ENCODE results near the gene OTX1. TPM values are rescaled to one million over a fixed set of nuclear protein-coding genes. Genes with fewer than 3 reads are reported as not detected.
A peak's percentile ranks its signal among the peaks of the same experiment; 100 is the strongest.
"Not testable (repeated sequence)": the region's sequence is repeated elsewhere in the genome, so short reads cannot be mapped to it uniquely, and the experiment has no call there.

OTX1 gene
- total and polyA plus RNA-seq, 9 of the 15 experiments (the other 6 are each of a cell fraction or from before 2014, with no cell fraction given) = 0.18 to 7.1 (median 0.58) TPM

DNA sequence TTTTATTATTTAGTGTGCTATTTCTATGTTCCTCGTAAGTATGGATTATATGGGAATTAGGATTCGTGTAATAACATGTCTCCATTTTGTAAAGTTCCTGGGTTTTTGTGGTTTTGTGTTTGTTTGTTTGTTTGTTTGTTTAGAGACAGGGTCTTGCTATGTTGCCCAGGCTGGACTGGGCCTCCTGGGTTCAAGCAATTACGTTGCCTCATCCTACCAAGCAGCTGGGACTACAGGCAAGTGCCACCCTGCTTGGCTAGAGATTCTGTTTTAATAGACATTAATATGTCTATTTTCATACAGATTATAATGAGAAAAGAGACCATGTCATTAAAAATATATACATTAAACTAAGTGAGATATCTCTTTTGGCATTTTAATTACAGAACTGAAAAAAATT, 35.2 kb upstream of the OTX1 start:
- H3K4me2 ChIP-seq (ENCODE audit: insufficient read depth, low read length) = no peak overlapping the region
- no TSS peak for BruUV-seq (replicated peaks)
- H3K27me3 ChIP-seq (ENCODE audit: control insufficient read depth in 2 of 2, insufficient read depth in 2 of 2, low read length in 2 of 2) = no peaks in the 10 kb centered on the region
- ATAC-seq (no peak), DNase-seq (ENCODE audit: extremely low read depth in 1 of 4, low spot score in 3 of 4) (no peak), FAIRE-seq (peak; percentile 6)
- POLR2A ChIA-PET = no interaction called here
- no peaks in the 10 kb centered on the region for H3K9me3 ChIP-seq (replicated peaks; ENCODE audit: control insufficient read depth, insufficient read depth, low read depth, low read length)
- intact Hi-C loops (cut with micrococcal nuclease) (no loop called here), in situ Hi-C loops (cut with MboI) (no loop called here)
- H3K4me1 ChIP-seq (replicated peaks in 1 of 2; ENCODE audit: control insufficient read depth in 2 of 2, insufficient read depth in 2 of 2, low read length in 2 of 2) = no peaks in the 10 kb centered on the region
- 80% methylated on average over 3 of the region's 3 CpGs for WGBS (ENCODE audit: insufficient coverage, low coverage, missing lambda C conversion rate)
- TF ChIP-seq ZNF121 (CRISPR knock-in tag; conservative IDR thresholded peaks at IDR 0.05) = 0 out of 2 replicates have a peak, but pooled peaks have one; percentile 5
- TF ChIP-seq ZNF212 (CRISPR knock-in tag; IDR thresholded peaks at IDR 0.05) = no peak
- no peak overlapping the region for H3K9ac ChIP-seq (ENCODE audit: insufficient read depth in 1 of 2, low read depth in 2 of 2, low read length in 2 of 2)
- no peak overlapping the region for H2AFZ ChIP-seq (ENCODE audit: low read depth, low read length)
- H4K20me1 ChIP-seq (replicated peaks; ENCODE audit: control insufficient read depth, insufficient read depth, low read length) = no peaks in the 10 kb centered on the region
- no peak overlapping the region for H3K27ac ChIP-seq (ENCODE audit: extremely low read depth, low read depth, low read length)
- no peaks in the 10 kb centered on the region for H3K9me1 ChIP-seq (ENCODE audit: control insufficient read depth, insufficient read depth, low read length)
- CTCF ChIA-PET (ENCODE audit: low intra/inter-chr PET ratio) = no interaction called here
- no peaks in the 10 kb centered on the region for H3K36me3 ChIP-seq (ENCODE audit: control insufficient read depth, insufficient read depth, low read length)
- no peaks in the 10 kb centered on the region for H3K79me2 ChIP-seq (ENCODE audit: control insufficient read depth, insufficient read depth, low read length)
- H3K4me3 ChIP-seq = no peak overlapping the region

DNA sequence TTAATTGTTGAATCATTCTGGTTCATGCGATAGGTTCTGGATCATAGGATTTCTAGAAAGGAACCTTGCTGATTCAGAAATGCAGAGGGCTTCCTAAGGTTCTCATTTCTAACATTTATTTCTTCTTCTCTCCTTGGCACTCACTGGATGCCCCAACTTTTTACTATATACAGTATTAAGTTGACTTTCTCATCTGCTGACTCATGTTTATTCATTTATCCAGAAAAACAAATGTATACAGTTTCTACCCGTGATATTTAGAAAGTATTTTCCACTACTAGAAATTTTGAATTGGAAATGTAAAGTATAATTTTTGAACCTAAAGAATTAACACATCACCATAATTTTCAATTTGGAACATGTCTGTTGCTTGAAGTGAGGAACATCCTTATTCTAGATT, 32.2 kb upstream of the OTX1 start:
- TF ChIP-seq MAFG (tag; conservative IDR thresholded peaks at IDR 0.05) (0 out of 2 replicates have a peak, but pooled peaks have one; percentile 10), ZNF316 (IDR thresholded peaks at IDR 0.05) (peak; percentile 65), C11orf30 (IDR thresholded peaks at IDR 0.05; ENCODE audit: low read depth) (peak; percentile 41; the same call in 1 of the 2 replicates)
- TF ChIP-seq, protein P1, sequence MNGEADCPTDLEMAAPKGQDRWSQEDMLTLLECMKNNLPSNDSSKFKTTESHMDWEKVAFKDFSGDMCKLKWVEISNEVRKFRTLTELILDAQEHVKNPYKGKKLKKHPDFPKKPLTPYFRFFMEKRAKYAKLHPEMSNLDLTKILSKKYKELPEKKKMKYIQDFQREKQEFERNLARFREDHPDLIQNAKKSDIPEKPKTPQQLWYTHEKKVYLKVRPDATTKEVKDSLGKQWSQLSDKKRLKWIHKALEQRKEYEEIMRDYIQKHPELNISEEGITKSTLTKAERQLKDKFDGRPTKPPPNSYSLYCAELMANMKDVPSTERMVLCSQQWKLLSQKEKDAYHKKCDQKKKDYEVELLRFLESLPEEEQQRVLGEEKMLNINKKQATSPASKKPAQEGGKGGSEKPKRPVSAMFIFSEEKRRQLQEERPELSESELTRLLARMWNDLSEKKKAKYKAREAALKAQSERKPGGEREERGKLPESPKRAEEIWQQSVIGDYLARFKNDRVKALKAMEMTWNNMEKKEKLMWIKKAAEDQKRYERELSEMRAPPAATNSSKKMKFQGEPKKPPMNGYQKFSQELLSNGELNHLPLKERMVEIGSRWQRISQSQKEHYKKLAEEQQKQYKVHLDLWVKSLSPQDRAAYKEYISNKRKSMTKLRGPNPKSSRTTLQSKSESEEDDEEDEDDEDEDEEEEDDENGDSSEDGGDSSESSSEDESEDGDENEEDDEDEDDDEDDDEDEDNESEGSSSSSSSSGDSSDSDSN (IDR thresholded peaks at IDR 0.05; ENCODE audit: borderline replicate concordance in 1 of 2, low read depth in 2 of 2, low read length in 2 of 2) = no peak
- ATAC-seq (no peak), DNase-seq (ENCODE audit: extremely low read depth in 1 of 4, low spot score in 3 of 4) (no peak), FAIRE-seq (no peak)
- no peaks in the 10 kb centered on the region for H3K9me1 ChIP-seq (ENCODE audit: control insufficient read depth, insufficient read depth, low read length)
- 90% methylated on average over 2 of the region's 2 CpGs for WGBS (ENCODE audit: insufficient coverage, low coverage, missing lambda C conversion rate)
- H3K27me3 ChIP-seq (ENCODE audit: control insufficient read depth in 2 of 2, insufficient read depth in 2 of 2, low read length in 2 of 2) = no peaks in the 10 kb centered on the region
- no peak overlapping the region for H3K9ac ChIP-seq (ENCODE audit: insufficient read depth in 1 of 2, low read depth in 2 of 2, low read length in 2 of 2)
- ChIA-PET CTCF (ENCODE audit: low intra/inter-chr PET ratio) (no interaction called here), POLR2A (no interaction called here)
- H3K9me3 ChIP-seq (replicated peaks; ENCODE audit: control insufficient read depth, insufficient read depth, low read depth, low read length) = no peaks in the 10 kb centered on the region
- BruUV-seq (replicated peaks) = no TSS peak
- no peak overlapping the region for H3K4me2 ChIP-seq (ENCODE audit: insufficient read depth, low read length)
- no peak overlapping the region for H2AFZ ChIP-seq (ENCODE audit: low read depth, low read length)
- H3K4me1 ChIP-seq (replicated peaks in 1 of 2; ENCODE audit: control insufficient read depth in 2 of 2, insufficient read depth in 2 of 2, low read length in 2 of 2) = no peaks in the 10 kb centered on the region
- intact Hi-C loops (cut with micrococcal nuclease) (no loop called here), in situ Hi-C loops (cut with MboI) (no loop called here)
- no peaks in the 10 kb centered on the region for H4K20me1 ChIP-seq (replicated peaks; ENCODE audit: control insufficient read depth, insufficient read depth, low read length)
- no peaks in the 10 kb centered on the region for H3K36me3 ChIP-seq (ENCODE audit: control insufficient read depth, insufficient read depth, low read length)
- no peaks in the 10 kb centered on the region for H3K79me2 ChIP-seq (ENCODE audit: control insufficient read depth, insufficient read depth, low read length)
- no peak overlapping the region for H3K4me3 ChIP-seq
- H3K27ac ChIP-seq (ENCODE audit: extremely low read depth, low read depth, low read length) = no peak overlapping the region

DNA sequence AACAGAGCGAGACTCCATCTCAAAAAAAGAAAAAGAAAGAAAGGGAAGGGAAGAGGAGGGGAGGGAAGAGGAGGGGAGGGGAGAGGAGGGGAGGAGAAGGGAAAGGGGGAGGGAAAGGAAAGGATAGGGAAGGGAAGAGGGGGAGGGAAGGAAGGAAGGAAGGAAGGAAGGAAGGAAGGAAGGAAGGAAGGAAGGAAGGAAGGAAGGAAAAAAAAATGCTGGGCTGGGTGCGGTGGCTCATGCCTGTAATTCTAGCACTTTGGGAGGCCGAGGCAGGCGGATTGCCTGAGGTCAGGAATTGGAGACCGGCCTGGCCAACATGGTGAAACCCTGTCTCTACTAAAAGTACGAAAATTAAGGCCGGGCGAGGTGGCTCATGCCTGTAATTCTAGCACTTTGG, 30.9 kb upstream of the OTX1 start:
- intact Hi-C loops (cut with micrococcal nuclease); DNase-seq (ENCODE audit: extremely low read depth in 1 of 4, low spot score in 3 of 4); in situ Hi-C loops (cut with MboI): not testable (repeated sequence)

More for the DNA sequence above, 30.9 kb upstream of the OTX1 start:
- WGBS (ENCODE audit: insufficient coverage, low coverage, missing lambda C conversion rate) = 96% methylated on average over 6 of the region's 8 CpGs
- H2AFZ ChIP-seq (ENCODE audit: low read depth, low read length); BruUV-seq (replicated peaks); H4K20me1 ChIP-seq (replicated peaks; ENCODE audit: control insufficient read depth, insufficient read depth, low read length); H3K4me2 ChIP-seq (ENCODE audit: insufficient read depth, low read length); H3K9me3 ChIP-seq (replicated peaks; ENCODE audit: control insufficient read depth, insufficient read depth, low read depth, low read length); H3K27me3 ChIP-seq (ENCODE audit: control insufficient read depth in 2 of 2, insufficient read depth in 2 of 2, low read length in 2 of 2); H3K79me2 ChIP-seq (ENCODE audit: control insufficient read depth, insufficient read depth, low read length); H3K9ac ChIP-seq (ENCODE audit: insufficient read depth in 1 of 2, low read depth in 2 of 2, low read length in 2 of 2); H3K4me3 ChIP-seq; H3K36me3 ChIP-seq (ENCODE audit: control insufficient read depth, insufficient read depth, low read length); FAIRE-seq; H3K27ac ChIP-seq (ENCODE audit: extremely low read depth, low read depth, low read length); CTCF ChIA-PET (ENCODE audit: low intra/inter-chr PET ratio); H3K4me1 ChIP-seq (replicated peaks in 1 of 2; ENCODE audit: control insufficient read depth in 2 of 2, insufficient read depth in 2 of 2, low read length in 2 of 2); ATAC-seq; H3K9me1 ChIP-seq (ENCODE audit: control insufficient read depth, insufficient read depth, low read length): not testable (repeated sequence)
- POLR2A ChIA-PET = interaction anchor here (1.4 kb wide), 1 partner anchor 15 kb away, joined by 3 read pairs; no protein-coding TSS in a partner anchor
